SJSA1 (cell line): ENCODE data around the gene ZNF789. TPM values are rescaled to one million over a fixed set of nuclear protein-coding genes. Genes with fewer than 3 reads are reported as not detected.
A peak's percentile ranks its signal among the peaks of the same experiment; 100 is the strongest.
"Not testable (repeated sequence)": the region's sequence is repeated elsewhere in the genome, so short reads cannot be mapped to it uniquely, and the experiment has no call there.

ENCODE experiments used
- DNase-seq, 2 experiments: peaks; one replicate each; pipeline ENCODE4 v3.0.0-alpha.2; 2015 to 2020; ENCODE audit warnings: low spot score in 2 of 2, low read depth in 1 of 2
- H3K27ac ChIP-seq: fragments of 250-450 bp; sonication (Bioruptor Pico); 2 replicates; pipeline ENCODE4 v1.5.1; 2020; ENCODE audit warnings: mild to moderate bottlenecking, moderate library complexity
- H3K27me3 ChIP-seq: fragments of 250-450 bp; sonication (Bioruptor Pico); replicated peaks from 2 replicates; pipeline ENCODE4 v1.5.1; 2020; ENCODE audit warnings: mild to moderate bottlenecking, moderate library complexity
- H3K36me3 ChIP-seq: fragments of 250-450 bp; sonication (Bioruptor Pico); 2 replicates; pipeline ENCODE4 v1.5.1; 2020; ENCODE audit warnings: mild to moderate bottlenecking
- H3K4me1 ChIP-seq: fragments of 250-450 bp; sonication (Bioruptor Pico); replicated peaks from 2 replicates; pipeline ENCODE4 v1.6.1; 2021; ENCODE audit warnings: mild to moderate bottlenecking
- H3K4me3 ChIP-seq: fragments of 250-450 bp; sonication (Bioruptor Pico); 2 replicates; pipeline ENCODE4 v1.5.1; 2020; ENCODE audit warnings: mild to moderate bottlenecking
- H3K9me3 ChIP-seq: fragments of 250-450 bp; sonication (Bioruptor Pico); replicated peaks from 2 replicates; pipeline ENCODE4 v1.5.1; 2020; ENCODE audit warnings: mild to moderate bottlenecking
- total RNA-seq: library from RNA; depleted of rRNA; stranded (reverse); fragments of >200 nt; shearing (Covaris generic); gene quantifications from 2 replicates; pipeline ENCODE4 v1.2.3, GENCODE V29; 2014; rRNA removed

Gene ZNF789
- total RNA-seq, 1 experiment from 2014 or later, result 11.4 TPM

- Histone ChIP-seq H3K9me3 (no peaks in the 10 kb centered on the region; the same call in 1 of the 2 replicates), H3K4me3 (peak overlapping the region; percentile 60), H3K4me1 (peaks cover 17% of the 10 kb centered on the region), H3K36me3 (peaks cover 46% of the 10 kb centered on the region), H3K27me3 (no peaks in the 10 kb centered on the region), H3K27ac (peak overlapping the region; percentile 58)
- no peak for DNase-seq
Measured at GRCh38 chr7:99500637-99501009, 27.9 kb downstream of the ZNF789 start.

- peaks cover 44% of the 10 kb centered on the region for H3K36me3 ChIP-seq
- peaks cover 23% of the 10 kb centered on the region for H3K4me1 ChIP-seq
- H3K27me3 ChIP-seq, H3K27ac ChIP-seq, H3K9me3 ChIP-seq, DNase-seq, H3K4me3 ChIP-seq: not testable (repeated sequence)
Measured at GRCh38 chr7:99501236-99501635, 28.5 kb downstream of the ZNF789 start.

- no peak for DNase-seq
- no peaks in the 10 kb centered on the region for H3K27me3 ChIP-seq
- H3K9me3 ChIP-seq, result no peaks in the 10 kb centered on the region
- peaks cover 12% of the 10 kb centered on the region for H3K4me1 ChIP-seq
- peak overlapping the region; percentile 51 for H3K4me3 ChIP-seq
- H3K27ac ChIP-seq, result peak overlapping the region; percentile 84; the same call in 1 of the 2 replicates
- H3K36me3 ChIP-seq, result peaks cover 24% of the 10 kb centered on the region
Measured at GRCh38 chr7:99504281-99504602, 31.6 kb downstream of the ZNF789 start.

- DNase-seq, result peak; percentile 99 to 100
- H3K27ac ChIP-seq, result peak within 1 kb of the TSS; percentile 84
- peaks cover 12% of the 10 kb centered on the region for H3K4me1 ChIP-seq
- peaks cover 19% of the 10 kb centered on the region for H3K36me3 ChIP-seq
- no peaks in the 10 kb centered on the region for H3K27me3 ChIP-seq
- H3K4me3 ChIP-seq, result peak within 1 kb of the TSS; percentile 51
- H3K9me3 ChIP-seq, result no peaks in the 10 kb centered on the region
Measured at GRCh38 chr7:99504603-99505323, 32.1 kb downstream of the ZNF789 start, which contains the start of gene ZKSCAN5. ZKSCAN5 (plus strand) TSS chr7:99504662; CDS start chr7:99506045, 1,383 bp downstream.

- Histone ChIP-seq H3K27ac (peak overlapping the region; percentile 84), H3K36me3 (peaks cover 16% of the 10 kb centered on the region), H3K4me3 (peak overlapping the region; percentile 51), H3K9me3 (no peaks in the 10 kb centered on the region), H3K27me3 (no peaks in the 10 kb centered on the region), H3K4me1 (peaks cover 12% of the 10 kb centered on the region)
- no peak for DNase-seq
Measured at GRCh38 chr7:99505324-99505662, 32.6 kb downstream of the ZNF789 start.

- Histone ChIP-seq H3K4me1 (no peaks in the 10 kb centered on the region), H3K27me3 (no peaks in the 10 kb centered on the region), H3K36me3 (peaks cover 55% of the 10 kb centered on the region), H3K9me3 (no peaks in the 10 kb centered on the region), H3K4me3 (no peak overlapping the region), H3K27ac (no peak overlapping the region)
- no peak for DNase-seq
Measured at GRCh38 chr7:99514050-99514449, 41.4 kb downstream of the ZNF789 start.

- H3K4me3 ChIP-seq, result no peak overlapping the region
- peaks cover 73% of the 10 kb centered on the region for H3K36me3 ChIP-seq
- H3K9me3 ChIP-seq, result no peaks in the 10 kb centered on the region
- no peaks in the 10 kb centered on the region for H3K27me3 ChIP-seq
- H3K4me1 ChIP-seq, result no peaks in the 10 kb centered on the region
- no peak overlapping the region for H3K27ac ChIP-seq
- DNase-seq, result no peak
Measured at GRCh38 chr7:99521399-99521798, 48.7 kb downstream of the ZNF789 start.

GRCh38 chr7:99525713-99526440 lies 53.2 kb downstream of the ZNF789 start:
- Histone ChIP-seq H3K27me3 (no peaks in the 10 kb centered on the region), H3K4me3 (no peak overlapping the region), H3K36me3 (peaks cover 86% of the 10 kb centered on the region), H3K27ac (no peak overlapping the region), H3K4me1 (no peaks in the 10 kb centered on the region), H3K9me3 (peaks cover 17% of the 10 kb centered on the region)
- no peak for DNase-seq

- H3K4me1 ChIP-seq, result no peaks in the 10 kb centered on the region
- no peaks in the 10 kb centered on the region for H3K27me3 ChIP-seq
- peaks cover 50% of the 10 kb centered on the region for H3K9me3 ChIP-seq
- H3K4me3 ChIP-seq, result no peak overlapping the region
- no peak overlapping the region for H3K27ac ChIP-seq
- peaks cover 85% of the 10 kb centered on the region for H3K36me3 ChIP-seq
- no peak for DNase-seq
Measured at GRCh38 chr7:99531354-99531765, 58.7 kb downstream of the ZNF789 start.

GRCh38 chr7:99535667-99536066 lies 63.0 kb downstream of the ZNF789 start:
- peaks cover 41% of the 10 kb centered on the region for H3K9me3 ChIP-seq
- no peak overlapping the region for H3K4me3 ChIP-seq
- H3K4me1 ChIP-seq, result no peaks in the 10 kb centered on the region
- H3K27ac ChIP-seq, result no peak overlapping the region
- no peak for DNase-seq
- H3K36me3 ChIP-seq, result peaks cover 42% of the 10 kb centered on the region
- no peaks in the 10 kb centered on the region for H3K27me3 ChIP-seq

Other genes starting within 250 kb of the ZNF789 start
- gene MYH16, start 200.1 kb upstream of the ZNF789 start, total RNA-seq, result 0.41 TPM in 1 of 2 replicates, not detected in the other
- 186 and 242 TPM in 2 replicates for gene ARPC1A, start 147.0 kb upstream of the ZNF789 start, total RNA-seq
- gene ARPC1B, start 98.2 kb upstream of the ZNF789 start, total RNA-seq, result 231 and 362 TPM in 2 replicates
- gene PDAP1, start 64.3 kb upstream of the ZNF789 start, total RNA-seq, result 150 and 155 TPM in 2 replicates
- 109 and 152 TPM in 2 replicates for gene BUD31, start 63.9 kb upstream of the ZNF789 start, total RNA-seq
- 2.2 and 7.3 TPM in 2 replicates for gene PTCD1, start 34.1 kb upstream of the ZNF789 start, total RNA-seq
- gene CPSF4, start 33.9 kb upstream of the ZNF789 start, total RNA-seq, result 32.7 and 39.6 TPM in 2 replicates
- gene ATP5MF, start 6.7 kb upstream of the ZNF789 start, total RNA-seq, result 650 and 1,516 TPM in 2 replicates
- 16.3 and 24.0 TPM in 2 replicates for gene ZNF394, start 27.4 kb downstream of the ZNF789 start, total RNA-seq
- gene ZKSCAN5, start 31.8 kb downstream of the ZNF789 start, total RNA-seq, result 10.2 and 16.1 TPM in 2 replicates
- gene FAM200A, start 79.2 kb downstream of the ZNF789 start, total RNA-seq, result 6.8 and 7.9 TPM in 2 replicates
- 107 and 109 TPM in 2 replicates for gene ZNF655, start 85.8 kb downstream of the ZNF789 start, total RNA-seq
- 0.41 and 1.1 TPM in 2 replicates for gene TMEM225B, start 125.4 kb downstream of the ZNF789 start, total RNA-seq
- 26.9 and 28.3 TPM in 2 replicates for gene ZSCAN25, start 144.1 kb downstream of the ZNF789 start, total RNA-seq
- 0.37 and 1.8 TPM in 2 replicates for gene CYP3A5, start 207.1 kb downstream of the ZNF789 start, total RNA-seq